Vagina (tissue), 2 donors: ENCODE data around the gene TNFRSF18. TPM values are rescaled to one million over a fixed set of nuclear protein-coding genes. Genes with fewer than 3 reads are reported as not detected.

Experiments
- DNase-seq, 2 donors: peaks; one replicate each; pipeline ENCODE4 v3.0.0-alpha.2; 2017; ENCODE audit errors: extremely low spot score in 2 of 2
- H3K27ac ChIP-seq: fragments of 200-600 bp; sonication (generic); one replicate; pipeline ENCODE4 v1.5.1; 2019
- H3K27me3 ChIP-seq: fragments of 200-600 bp; sonication (generic); one replicate; pipeline ENCODE4 v1.5.1; 2019
- H3K36me3 ChIP-seq, 2 donors: fragments of 200-600 bp; sonication (generic); one replicate each; pipeline ENCODE4 v1.5.1; 2017 to 2019
- H3K4me1 ChIP-seq: fragments of 200-600 bp; sonication (generic); one replicate; pipeline ENCODE4 v1.5.1; 2019
- H3K4me3 ChIP-seq, 2 donors: fragments of 200-600 bp; sonication (generic); 1 replicate in 1 of 2; 2 replicates in 1 of 2; pipeline ENCODE4 v1.5.1; 2016 to 2019
- H3K9me3 ChIP-seq: fragments of 200-600 bp; sonication (generic); one replicate; pipeline ENCODE4 v1.5.1; 2019
- POLR2A ChIP-seq, 2 donors: fragments of 450-650 bp; IDR thresholded peaks; one replicate each; pipeline ENCODE4 v1.6.1; 2017; ENCODE audit warnings: antibody characterized with exemption in 2 of 2, mild to moderate bottlenecking in 2 of 2, moderate library complexity in 2 of 2
- POLR2AphosphoS5 ChIP-seq, 2 donors: sonication (generic); formaldehyde crosslinking; IDR thresholded peaks; one replicate each; pipeline ENCODE4 v1.9.0; 2017; ENCODE audit warnings: antibody characterized with exemption in 2 of 2, mild to moderate bottlenecking in 2 of 2, low read depth in 1 of 2; ENCODE audit not compliant: insufficient read depth in 1 of 2
- intact Hi-C: fragments of 100-400 bp; cut with DNase I; formaldehyde crosslinking; loops from one replicate; pipeline ENCODE4 v1.15.1; 2023
- total RNA-seq: library from RNA; depleted of rRNA; stranded (reverse); fragments of >200 nt; gene quantifications from one replicate; pipeline ENCODE4 v1.2.3, GENCODE V29; 2016
- TF ChIP-seq, protein P1 (sequence below), 3 experiments: fragments of 450-650 bp in 2 of 3; fragments of 200-600 bp in 1 of 3; sonication (generic) in 1 of 3; IDR thresholded peaks; one replicate each; pipeline ENCODE4 v1.5.1; 2017 to 2019; ENCODE audit warnings: antibody characterized with exemption in 3 of 3, mild to moderate bottlenecking in 2 of 3, moderate library complexity in 2 of 3

TNFRSF18 gene
- total RNA-seq, 1 donor from 2014 or later, result 4.4 TPM

- H3K4me1 ChIP-seq, result peaks cover 48% of the 10 kb centered on the region
Measured at GRCh38 chr1:1210726-1211540, 4.5 kb upstream of the TNFRSF18 start.

DNA sequence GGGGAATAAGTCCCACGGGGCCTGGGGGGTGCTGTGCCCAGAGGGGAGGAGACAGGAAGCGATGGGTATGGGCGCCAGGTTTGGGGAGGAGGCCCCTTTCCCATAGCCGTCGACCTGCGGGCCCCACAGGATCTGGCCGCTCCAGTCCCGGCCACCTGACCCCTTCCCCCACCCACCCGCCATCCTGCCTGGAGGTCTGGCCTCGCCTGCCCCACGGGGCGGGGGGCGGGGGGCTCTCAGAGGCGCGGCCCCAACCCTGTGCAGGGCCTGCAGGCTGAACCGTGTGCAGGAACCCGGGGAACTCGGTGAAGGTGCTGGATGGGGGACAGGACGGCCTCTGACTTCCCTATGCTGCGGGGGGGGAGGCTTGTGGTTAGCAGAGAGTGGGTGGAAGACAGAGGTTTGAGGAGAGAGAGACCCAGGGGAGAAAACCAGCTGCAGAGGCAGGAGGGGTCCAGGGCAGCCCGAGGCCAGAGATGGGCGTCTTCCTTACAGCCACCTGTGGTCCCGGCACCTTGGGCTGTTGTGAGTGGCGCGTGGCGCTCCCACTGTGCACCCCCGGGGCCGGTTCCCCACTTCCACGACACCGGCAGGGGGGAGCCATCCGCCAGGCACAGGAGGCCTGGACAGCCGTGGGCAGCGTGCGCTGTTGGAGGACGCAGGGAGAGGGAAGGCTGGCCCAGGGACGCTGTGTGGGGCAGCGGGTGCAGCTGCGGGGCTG is 2.5 kb upstream of the TNFRSF18 start:
- H3K4me1 ChIP-seq, result peaks cover 57% of the 10 kb centered on the region
- no peaks in the 10 kb centered on the region for H3K36me3 ChIP-seq
- H3K27ac ChIP-seq, result peak overlapping the region; percentile 75
- intact Hi-C loops, result no loop called here
- peak overlapping the region; percentile 32 to 47 for H3K4me3 ChIP-seq
- H3K27me3 ChIP-seq, result no peaks in the 10 kb centered on the region
- TF ChIP-seq POLR2A (IDR thresholded peaks at IDR 0.05) (no peak), POLR2AphosphoS5 (IDR thresholded peaks at IDR 0.05; ENCODE audit: insufficient read depth in 1 of 2, low read depth in 1 of 2) (no peak)
- TF ChIP-seq, protein P1, sequence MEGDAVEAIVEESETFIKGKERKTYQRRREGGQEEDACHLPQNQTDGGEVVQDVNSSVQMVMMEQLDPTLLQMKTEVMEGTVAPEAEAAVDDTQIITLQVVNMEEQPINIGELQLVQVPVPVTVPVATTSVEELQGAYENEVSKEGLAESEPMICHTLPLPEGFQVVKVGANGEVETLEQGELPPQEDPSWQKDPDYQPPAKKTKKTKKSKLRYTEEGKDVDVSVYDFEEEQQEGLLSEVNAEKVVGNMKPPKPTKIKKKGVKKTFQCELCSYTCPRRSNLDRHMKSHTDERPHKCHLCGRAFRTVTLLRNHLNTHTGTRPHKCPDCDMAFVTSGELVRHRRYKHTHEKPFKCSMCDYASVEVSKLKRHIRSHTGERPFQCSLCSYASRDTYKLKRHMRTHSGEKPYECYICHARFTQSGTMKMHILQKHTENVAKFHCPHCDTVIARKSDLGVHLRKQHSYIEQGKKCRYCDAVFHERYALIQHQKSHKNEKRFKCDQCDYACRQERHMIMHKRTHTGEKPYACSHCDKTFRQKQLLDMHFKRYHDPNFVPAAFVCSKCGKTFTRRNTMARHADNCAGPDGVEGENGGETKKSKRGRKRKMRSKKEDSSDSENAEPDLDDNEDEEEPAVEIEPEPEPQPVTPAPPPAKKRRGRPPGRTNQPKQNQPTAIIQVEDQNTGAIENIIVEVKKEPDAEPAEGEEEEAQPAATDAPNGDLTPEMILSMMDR (IDR thresholded peaks at IDR 0.05), result no peak
- DNase-seq, result no peak
- H3K9me3 ChIP-seq, result no peaks in the 10 kb centered on the region

More at GRCh38 chr1:1210726-1211540, 4.5 kb upstream of the TNFRSF18 start:
- TF ChIP-seq POLR2AphosphoS5 (IDR thresholded peaks at IDR 0.05; ENCODE audit: insufficient read depth in 1 of 2, low read depth in 1 of 2) (no peak), POLR2A (IDR thresholded peaks at IDR 0.05) (no peak)
- TF ChIP-seq, protein P1 (IDR thresholded peaks at IDR 0.05), result no peak
- intact Hi-C loops, result no loop called here
- Histone ChIP-seq H3K36me3 (no peaks in the 10 kb centered on the region), H3K9me3 (no peaks in the 10 kb centered on the region), H3K27ac (no peak overlapping the region), H3K4me3 (no peak overlapping the region), H3K27me3 (no peaks in the 10 kb centered on the region)
- no peak for DNase-seq

GRCh38 chr1:1207571-1207892 is 1.1 kb upstream of the TNFRSF18 start:
- Histone ChIP-seq H3K4me3 (no peak overlapping the region), H3K36me3 (no peaks in the 10 kb centered on the region), H3K4me1 (peaks cover 50% of the 10 kb centered on the region), H3K9me3 (no peaks in the 10 kb centered on the region), H3K27ac (peak overlapping the region; percentile 75), H3K27me3 (no peaks in the 10 kb centered on the region)
- DNase-seq, result no peak
- intact Hi-C loops, result no loop called here
- no peak for TF ChIP-seq POLR2AphosphoS5 (IDR thresholded peaks at IDR 0.05; ENCODE audit: insufficient read depth in 1 of 2, low read depth in 1 of 2)
- TF ChIP-seq, protein P1 (IDR thresholded peaks at IDR 0.05), result no peak
- no peak for TF ChIP-seq POLR2A (IDR thresholded peaks at IDR 0.05)

DNA sequence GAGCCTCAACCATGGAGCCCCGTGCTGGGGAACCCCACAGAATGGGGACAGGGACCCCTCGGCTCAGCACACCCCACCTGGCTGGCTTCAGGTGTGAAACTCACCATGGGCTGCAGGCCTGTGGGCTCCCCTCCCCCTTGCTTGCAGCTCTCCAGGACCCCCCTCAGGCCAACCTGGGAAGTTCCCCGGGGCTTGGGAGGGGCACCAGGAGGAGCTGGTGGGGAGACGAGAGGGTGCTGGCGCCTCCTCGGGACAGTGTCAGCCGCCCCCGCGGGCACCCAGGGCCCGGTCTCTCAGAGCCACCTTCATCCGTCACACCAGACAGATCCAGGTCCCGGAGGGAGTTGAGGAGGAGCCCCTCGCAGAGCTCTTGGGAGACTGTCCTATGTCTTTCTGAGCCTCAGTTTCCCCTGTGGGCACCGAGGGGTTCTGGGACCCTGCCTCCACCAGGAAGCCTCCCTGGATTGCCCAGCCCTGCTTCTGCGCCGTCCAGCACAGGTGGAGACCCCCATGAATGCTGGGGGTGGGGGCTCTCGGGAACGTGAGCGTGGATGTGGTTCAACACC is 657 bp upstream of the TNFRSF18 start:
- intact Hi-C loops, result no loop called here
- DNase-seq, result no peak
- no peak for TF ChIP-seq POLR2A (IDR thresholded peaks at IDR 0.05)
- TF ChIP-seq, protein P1 (IDR thresholded peaks at IDR 0.05), result no peak
- TF ChIP-seq POLR2AphosphoS5 (IDR thresholded peaks at IDR 0.05; ENCODE audit: insufficient read depth in 1 of 2, low read depth in 1 of 2), result no peak
- no peaks in the 10 kb centered on the region for H3K9me3 ChIP-seq
- H3K27me3 ChIP-seq, result no peaks in the 10 kb centered on the region
- no peaks in the 10 kb centered on the region for H3K36me3 ChIP-seq
- peaks cover 45% of the 10 kb centered on the region for H3K4me1 ChIP-seq
- peak overlapping the region; percentile 34 to 38 for H3K4me3 ChIP-seq
- H3K27ac ChIP-seq, result no peak overlapping the region
